COR-L47 (cell line): Measurements from ENCODE around the gene TTC39C.
"Not testable (repeated sequence)": the region's sequence is repeated elsewhere in the genome, so short reads cannot be mapped to it uniquely, and the experiment has no call there.

ENCODE experiments used
- DNase-seq: peaks from one replicate; lab custom pipeline; 2025; lab: John Stamatoyannopoulos, UW

TTC39C gene

GRCh38 chr18:24018299-24018886, 3.8 kb downstream of the TTC39C start:
- DNase-seq = no peak

- no peak for DNase-seq
Measured at GRCh38 chr18:24019641-24020331, 5.2 kb downstream of the TTC39C start.

GRCh38 chr18:24021505-24021904, 7.0 kb downstream of the TTC39C start:
- DNase-seq = no peak

GRCh38 chr18:24022161-24022560, 7.6 kb downstream of the TTC39C start:
- no peak for DNase-seq

GRCh38 chr18:24023185-24023814, 8.7 kb downstream of the TTC39C start:
- DNase-seq = no peak

- no peak for DNase-seq
Measured at GRCh38 chr18:24024425-24024824, 9.9 kb downstream of the TTC39C start.

- DNase-seq = no peak
Measured at GRCh38 chr18:24026457-24026856, 11.9 kb downstream of the TTC39C start.

GRCh38 chr18:24027156-24027827, 12.7 kb downstream of the TTC39C start:
- DNase-seq = no peak

- DNase-seq = not testable (repeated sequence)
Measured at GRCh38 chr18:24028946-24029345, 14.4 kb downstream of the TTC39C start.

GRCh38 chr18:24031318-24031717, 16.8 kb downstream of the TTC39C start:
- DNase-seq = no peak

- DNase-seq = no peak
Measured at GRCh38 chr18:24031916-24032315, 17.4 kb downstream of the TTC39C start.

GRCh38 chr18:24033641-24034412, 19.3 kb downstream of the TTC39C start:
- DNase-seq = no peak

GRCh38 chr18:24035316-24035715, 20.8 kb downstream of the TTC39C start:
- DNase-seq = no peak

- no peak for DNase-seq
Measured at GRCh38 chr18:24039671-24040070, 25.1 kb downstream of the TTC39C start.

- DNase-seq = no peak
Measured at GRCh38 chr18:24041691-24042090, 27.1 kb downstream of the TTC39C start.

GRCh38 chr18:24043403-24043802, 28.8 kb downstream of the TTC39C start:
- DNase-seq = no peak

- no peak for DNase-seq
Measured at GRCh38 chr18:24048261-24048660, 33.7 kb downstream of the TTC39C start.

- DNase-seq = no peak
Measured at GRCh38 chr18:24049142-24049541, 34.6 kb downstream of the TTC39C start.

GRCh38 chr18:24051031-24051947, 36.7 kb downstream of the TTC39C start:
- DNase-seq = no peak

- DNase-seq = no peak
Measured at GRCh38 chr18:24052053-24052452, 37.5 kb downstream of the TTC39C start.

GRCh38 chr18:24053211-24053610, 38.7 kb downstream of the TTC39C start:
- DNase-seq = no peak
